ENCODE data around the gene GLS.

DNA sequence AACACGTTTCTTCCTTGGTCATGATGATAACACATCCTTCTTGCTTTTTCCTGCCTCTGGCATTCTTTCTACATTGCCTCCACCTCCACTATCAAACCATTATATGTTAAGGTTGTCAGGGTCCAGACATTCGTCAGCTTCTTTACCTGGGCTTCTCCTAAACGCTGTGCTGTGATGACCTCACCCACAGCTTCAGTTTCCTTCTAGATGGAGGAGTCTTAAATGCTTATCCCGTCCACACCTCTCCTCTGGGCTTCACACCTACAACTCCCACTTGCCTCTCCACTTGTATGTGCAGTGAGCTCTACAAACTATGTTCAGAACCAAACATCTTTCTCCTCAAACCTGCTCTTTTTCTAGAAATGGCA lies 134.0 kb downstream of the GLS start:
- TF ChIP-seq, protein P1, sequence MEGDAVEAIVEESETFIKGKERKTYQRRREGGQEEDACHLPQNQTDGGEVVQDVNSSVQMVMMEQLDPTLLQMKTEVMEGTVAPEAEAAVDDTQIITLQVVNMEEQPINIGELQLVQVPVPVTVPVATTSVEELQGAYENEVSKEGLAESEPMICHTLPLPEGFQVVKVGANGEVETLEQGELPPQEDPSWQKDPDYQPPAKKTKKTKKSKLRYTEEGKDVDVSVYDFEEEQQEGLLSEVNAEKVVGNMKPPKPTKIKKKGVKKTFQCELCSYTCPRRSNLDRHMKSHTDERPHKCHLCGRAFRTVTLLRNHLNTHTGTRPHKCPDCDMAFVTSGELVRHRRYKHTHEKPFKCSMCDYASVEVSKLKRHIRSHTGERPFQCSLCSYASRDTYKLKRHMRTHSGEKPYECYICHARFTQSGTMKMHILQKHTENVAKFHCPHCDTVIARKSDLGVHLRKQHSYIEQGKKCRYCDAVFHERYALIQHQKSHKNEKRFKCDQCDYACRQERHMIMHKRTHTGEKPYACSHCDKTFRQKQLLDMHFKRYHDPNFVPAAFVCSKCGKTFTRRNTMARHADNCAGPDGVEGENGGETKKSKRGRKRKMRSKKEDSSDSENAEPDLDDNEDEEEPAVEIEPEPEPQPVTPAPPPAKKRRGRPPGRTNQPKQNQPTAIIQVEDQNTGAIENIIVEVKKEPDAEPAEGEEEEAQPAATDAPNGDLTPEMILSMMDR (IDR thresholded peaks at IDR 0.05; ENCODE audit: insufficient read depth, low read length): no peak
- no peak for TF ChIP-seq GABPA (IDR thresholded peaks at IDR 0.05; ENCODE audit: low read depth)
- TF ChIP-seq POLR2AphosphoS5 (IDR thresholded peaks at IDR 0.05; ENCODE audit: low read depth): no peak
- no peak for TF ChIP-seq SPI1 (IDR thresholded peaks at IDR 0.05; ENCODE audit: borderline replicate concordance, low read depth)
